Neural crest cell (in vitro differentiated cells): ENCODE results near the gene ADCY5. TPM values are rescaled to one million over a fixed set of nuclear protein-coding genes. Genes with fewer than 3 reads are reported as not detected.

Experiments
- DNase-seq: peaks from one replicate; pipeline ENCODE4 v3.0.0; 2021; ENCODE audit warnings: low read depth, mixed read lengths, low spot score
- H3K27ac Mint-ChIP-seq: one replicate; pipeline ENCODE4 v1.8.0; 2021; ENCODE audit warnings: mild to moderate bottlenecking, mixed read lengths; ENCODE audit not compliant: unreplicated experiment
- H3K27me3 Mint-ChIP-seq: 2 replicates; pipeline ENCODE4 v1.8.0; 2021; ENCODE audit warnings: low read depth, mild to moderate bottlenecking, mixed read lengths
- H3K36me3 Mint-ChIP-seq: 2 replicates; pipeline ENCODE4 v1.8.0; 2021; ENCODE audit warnings: low read depth, mild to moderate bottlenecking, mixed read lengths
- H3K4me1 Mint-ChIP-seq: 2 replicates; pipeline ENCODE4 v1.8.0; 2021; ENCODE audit warnings: mixed read lengths
- H3K4me3 Mint-ChIP-seq: one replicate; pipeline ENCODE4 v1.8.0; 2021; ENCODE audit warnings: mild to moderate bottlenecking, mixed read lengths
- H3K9me3 Mint-ChIP-seq: 2 replicates; pipeline ENCODE4 v1.8.0; 2021; ENCODE audit warnings: mixed read lengths
- total RNA-seq: library from RNA; stranded (reverse); gene quantifications from 2 replicates; pipeline ENCODE4 v1.2.1, GENCODE V29; 2021
- TF ChIP-seq, protein P1 (sequence below): fragments of 200-600 bp; sonication (generic); conservative IDR thresholded peaks from 2 replicates; pipeline ENCODE4 v1.5.0; 2021; ENCODE audit warnings: antibody characterized with exemption, mild to moderate bottlenecking

ADCY5 gene
- total RNA-seq, 1 donor from 2014 or later: 2.2 TPM

DNA sequence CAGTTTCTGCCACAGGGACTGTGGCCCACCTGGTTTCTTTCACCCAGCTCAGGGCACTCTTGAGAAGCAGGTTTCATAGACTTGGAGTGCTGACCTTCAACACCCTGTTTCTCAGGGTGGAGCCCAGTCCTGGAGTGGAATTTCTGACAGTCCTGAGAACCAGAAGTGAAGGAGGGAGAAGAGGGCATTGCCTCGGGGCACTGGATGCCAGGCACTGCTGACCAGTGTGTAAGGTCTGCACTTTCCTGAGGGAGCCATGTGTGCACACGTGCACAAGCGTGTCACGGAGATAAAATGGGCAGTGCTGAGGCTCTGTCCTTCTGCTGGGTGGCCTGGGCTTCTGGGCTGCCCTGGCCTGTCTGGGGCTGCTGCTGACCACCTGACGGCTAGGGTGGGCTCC, 128.7 kb downstream of the ADCY5 start:
- TF ChIP-seq, protein P1, sequence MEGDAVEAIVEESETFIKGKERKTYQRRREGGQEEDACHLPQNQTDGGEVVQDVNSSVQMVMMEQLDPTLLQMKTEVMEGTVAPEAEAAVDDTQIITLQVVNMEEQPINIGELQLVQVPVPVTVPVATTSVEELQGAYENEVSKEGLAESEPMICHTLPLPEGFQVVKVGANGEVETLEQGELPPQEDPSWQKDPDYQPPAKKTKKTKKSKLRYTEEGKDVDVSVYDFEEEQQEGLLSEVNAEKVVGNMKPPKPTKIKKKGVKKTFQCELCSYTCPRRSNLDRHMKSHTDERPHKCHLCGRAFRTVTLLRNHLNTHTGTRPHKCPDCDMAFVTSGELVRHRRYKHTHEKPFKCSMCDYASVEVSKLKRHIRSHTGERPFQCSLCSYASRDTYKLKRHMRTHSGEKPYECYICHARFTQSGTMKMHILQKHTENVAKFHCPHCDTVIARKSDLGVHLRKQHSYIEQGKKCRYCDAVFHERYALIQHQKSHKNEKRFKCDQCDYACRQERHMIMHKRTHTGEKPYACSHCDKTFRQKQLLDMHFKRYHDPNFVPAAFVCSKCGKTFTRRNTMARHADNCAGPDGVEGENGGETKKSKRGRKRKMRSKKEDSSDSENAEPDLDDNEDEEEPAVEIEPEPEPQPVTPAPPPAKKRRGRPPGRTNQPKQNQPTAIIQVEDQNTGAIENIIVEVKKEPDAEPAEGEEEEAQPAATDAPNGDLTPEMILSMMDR: no peak
- H3K27me3 Mint-ChIP-seq: peaks cover 7% of the 10 kb centered on the region
- no peak for DNase-seq
- H3K27ac Mint-ChIP-seq: no peak overlapping the region
- H3K36me3 Mint-ChIP-seq: no peaks in the 10 kb centered on the region
- H3K4me3 Mint-ChIP-seq: no peak overlapping the region
- peaks cover 12% of the 10 kb centered on the region for H3K4me1 Mint-ChIP-seq
- H3K9me3 Mint-ChIP-seq: no peaks in the 10 kb centered on the region

DNA sequence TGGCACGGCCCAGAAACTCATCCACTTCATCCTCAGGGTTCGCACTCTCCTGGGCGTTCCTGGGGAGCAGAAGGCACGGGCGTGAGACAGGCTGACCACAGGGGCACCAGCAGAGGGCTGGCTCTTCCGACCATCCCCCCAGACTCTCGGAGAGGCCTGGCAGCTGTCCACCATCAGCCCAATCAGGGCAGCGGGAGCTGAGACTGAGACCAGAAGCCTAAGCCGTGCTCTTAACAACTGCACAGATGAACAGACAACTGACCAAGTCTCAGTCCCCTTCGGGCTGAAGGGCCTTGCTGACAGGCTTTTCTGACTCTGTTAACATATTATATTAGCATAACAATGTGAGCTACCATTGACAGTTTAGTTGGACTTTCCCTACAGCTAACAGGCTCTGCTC, 129.1 kb downstream of the ADCY5 start:
- Mint-ChIP-seq H3K4me1 (peaks cover 12% of the 10 kb centered on the region), H3K36me3 (no peaks in the 10 kb centered on the region), H3K27me3 (peaks cover 12% of the 10 kb centered on the region), H3K9me3 (no peaks in the 10 kb centered on the region), H3K4me3 (no peak overlapping the region), H3K27ac (peak overlapping the region; percentile 13)
- TF ChIP-seq, protein P1: no peak
- peak; percentile 5 for DNase-seq

DNA sequence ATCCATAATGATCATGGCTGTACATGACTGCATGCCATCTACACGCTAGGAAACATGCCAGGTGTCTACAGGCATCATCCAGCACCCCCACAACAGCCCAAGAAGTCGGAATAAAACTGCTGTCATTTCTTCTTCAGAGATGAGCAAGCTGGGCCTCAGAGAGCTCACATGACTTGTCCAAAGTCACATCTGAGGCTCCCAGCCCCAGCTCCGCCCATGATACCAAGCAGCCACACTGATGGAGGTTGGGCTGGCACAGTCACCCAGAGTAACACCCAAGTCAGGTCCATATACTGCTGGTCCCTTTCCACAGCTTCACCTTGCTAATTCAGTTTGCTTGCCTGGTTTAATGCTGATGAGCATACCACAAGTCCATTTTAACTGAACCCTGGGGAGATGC, 130.5 kb downstream of the ADCY5 start:
- TF ChIP-seq, protein P1: no peak
- H3K4me1 Mint-ChIP-seq: peaks cover 12% of the 10 kb centered on the region
- H3K27ac Mint-ChIP-seq: no peak overlapping the region
- H3K27me3 Mint-ChIP-seq: peaks cover 14% of the 10 kb centered on the region
- no peak overlapping the region for H3K4me3 Mint-ChIP-seq
- H3K9me3 Mint-ChIP-seq: no peaks in the 10 kb centered on the region
- H3K36me3 Mint-ChIP-seq: no peaks in the 10 kb centered on the region
- DNase-seq: no peak

DNA sequence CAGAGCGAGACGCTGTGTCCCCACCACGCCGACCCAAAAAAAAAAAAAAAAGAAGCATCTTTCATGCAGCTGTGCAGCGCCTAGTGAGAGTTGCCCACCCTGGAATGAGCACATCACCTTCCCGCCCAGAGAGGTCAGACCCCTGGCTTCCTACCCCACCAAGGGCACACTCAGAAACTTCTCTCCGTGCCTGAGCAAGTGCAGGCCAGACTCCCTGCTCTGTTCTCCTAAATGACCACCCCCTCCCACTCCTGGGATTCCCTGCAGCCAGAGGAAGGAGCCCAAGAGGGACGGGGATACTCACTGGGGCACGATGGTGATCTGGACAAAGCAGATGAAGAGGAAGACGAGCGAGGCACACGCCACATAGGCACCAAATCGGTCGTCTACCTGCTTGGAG, 131.2 kb downstream of the ADCY5 start:
- H3K4me3 Mint-ChIP-seq: no peak overlapping the region
- H3K9me3 Mint-ChIP-seq: no peaks in the 10 kb centered on the region
- no peak for DNase-seq
- no peak overlapping the region for H3K27ac Mint-ChIP-seq
- TF ChIP-seq, protein P1: no peak
- peaks cover 14% of the 10 kb centered on the region for H3K27me3 Mint-ChIP-seq
- peaks cover 12% of the 10 kb centered on the region for H3K4me1 Mint-ChIP-seq
- H3K36me3 Mint-ChIP-seq: no peaks in the 10 kb centered on the region

DNA sequence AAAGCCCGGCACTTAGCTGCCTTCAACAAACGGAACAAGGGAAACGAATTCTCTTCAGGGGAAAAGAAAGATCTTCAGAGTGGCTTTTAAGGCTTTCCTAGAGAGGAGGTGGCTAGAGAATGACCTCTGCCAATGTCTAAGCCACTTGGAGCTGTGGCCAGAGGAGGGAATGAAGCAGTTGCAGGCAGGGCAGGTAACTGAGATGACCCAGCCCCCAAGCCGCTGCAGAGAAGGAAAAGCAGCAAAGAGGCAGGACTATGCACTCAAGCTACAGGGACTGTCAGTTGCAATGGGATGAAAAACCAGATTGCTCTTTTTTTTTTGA, 133.7 kb downstream of the ADCY5 start:
- no peak for DNase-seq
- H3K27ac Mint-ChIP-seq: no peak overlapping the region
- TF ChIP-seq, protein P1: no peak
- no peaks in the 10 kb centered on the region for H3K36me3 Mint-ChIP-seq
- H3K4me1 Mint-ChIP-seq: peaks cover 10% of the 10 kb centered on the region
- H3K27me3 Mint-ChIP-seq: peaks cover 11% of the 10 kb centered on the region
- no peak overlapping the region for H3K4me3 Mint-ChIP-seq
- no peaks in the 10 kb centered on the region for H3K9me3 Mint-ChIP-seq
